HG03439 (cell line): ENCODE data around the gene RAD52.
"Not testable (repeated sequence)": the region's sequence is repeated elsewhere in the genome, so short reads cannot be mapped to it uniquely, and the experiment has no call there.

Source experiments
- ATAC-seq: cut with Tn5 transposase; IDR thresholded peaks from one replicate; pipeline ENCODE4 v1.9.1; 2021; ENCODE audit warnings: mild to moderate bottlenecking, moderate library complexity; ENCODE audit not compliant: unreplicated experiment

RAD52 gene

GRCh38 chr12:968545-968944, 19.1 kb upstream of the RAD52 start:
- ATAC-seq: no peak

GRCh38 chr12:967641-968040, 18.1 kb upstream of the RAD52 start:
- ATAC-seq: no peak

GRCh38 chr12:966724-967123, 17.2 kb upstream of the RAD52 start:
- ATAC-seq: no peak

GRCh38 chr12:958588-959123, 9.2 kb upstream of the RAD52 start:
- ATAC-seq: no peak

DNA sequence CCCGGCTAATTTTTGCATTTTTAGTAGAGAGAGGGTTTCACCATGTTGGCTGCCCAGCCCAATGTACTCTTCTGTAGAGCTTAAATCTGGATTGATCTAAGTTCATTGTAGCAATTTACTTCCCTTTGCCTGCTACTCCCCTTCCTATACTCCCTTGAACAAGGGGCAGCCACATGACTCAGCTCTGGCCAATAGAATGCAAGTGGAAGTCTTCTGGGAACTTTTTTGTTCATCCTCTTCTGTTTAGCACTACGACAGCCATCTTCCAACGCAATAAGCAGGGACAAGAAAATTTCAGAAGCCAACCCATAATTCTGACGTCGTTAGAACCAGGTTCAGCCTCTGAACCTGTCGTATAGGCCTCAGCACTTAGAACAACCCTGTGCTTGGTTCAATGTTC, 6.4 kb upstream of the RAD52 start:
- no peak for ATAC-seq

DNA sequence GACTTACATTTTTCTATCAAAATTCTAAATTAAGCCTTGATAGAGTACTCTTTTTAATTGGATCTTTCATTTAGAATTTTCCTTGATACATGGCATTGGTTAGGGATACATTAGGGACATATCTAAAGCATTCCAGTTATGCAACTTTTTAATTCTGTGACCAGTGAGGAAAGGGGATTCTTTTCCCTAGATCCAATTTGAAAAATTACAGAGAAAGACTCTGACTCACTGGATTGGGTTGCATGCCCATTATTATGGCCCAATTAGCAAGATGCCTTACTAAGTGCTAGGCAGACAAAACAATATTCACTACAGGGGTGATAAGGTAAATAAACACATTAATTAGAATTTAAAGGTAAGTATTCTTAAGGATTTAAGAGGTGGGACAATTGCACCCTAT, 5.2 kb upstream of the RAD52 start:
- ATAC-seq: no peak

DNA sequence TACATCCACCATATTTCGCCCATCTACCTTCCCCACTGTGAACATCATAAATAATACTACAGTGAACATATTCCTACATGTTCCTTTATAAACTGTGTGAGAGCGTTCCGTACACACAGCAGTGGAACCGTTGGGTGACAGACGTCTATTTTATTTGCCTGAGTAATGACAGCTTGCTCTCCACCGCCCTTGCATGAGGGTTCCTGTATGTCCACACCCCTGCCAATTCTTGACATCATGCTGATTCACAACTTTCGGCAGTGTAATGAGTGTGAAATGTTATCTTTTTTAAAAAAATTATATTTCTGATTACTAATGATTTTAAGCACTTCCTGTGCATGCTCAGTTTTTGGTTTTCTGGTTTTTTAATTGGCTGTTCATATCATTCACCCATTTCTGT, 4.3 kb upstream of the RAD52 start:
- no peak for ATAC-seq

GRCh38 chr12:951176-951575, 1.7 kb upstream of the RAD52 start:
- no peak for ATAC-seq

DNA sequence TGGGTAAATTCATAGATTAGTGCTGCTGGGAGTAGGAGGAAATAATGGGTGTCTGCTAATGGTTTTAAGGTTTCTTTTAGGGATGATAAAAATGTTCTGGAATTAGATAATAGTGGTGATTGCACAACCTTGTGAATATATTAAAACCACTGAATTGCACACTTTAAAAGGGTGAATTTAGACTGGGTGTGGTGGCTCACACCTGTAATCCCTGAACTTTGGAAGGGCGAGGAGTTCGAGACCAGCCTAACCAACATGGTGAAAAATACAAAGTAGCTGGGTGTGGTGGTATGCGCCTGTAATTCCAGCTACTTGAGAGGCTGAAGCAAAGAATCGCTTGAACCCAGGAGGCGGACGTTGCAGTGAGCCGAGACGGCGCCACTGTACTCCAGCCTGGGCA, 1.3 kb downstream of the RAD52 start:
- no peak for ATAC-seq

DNA sequence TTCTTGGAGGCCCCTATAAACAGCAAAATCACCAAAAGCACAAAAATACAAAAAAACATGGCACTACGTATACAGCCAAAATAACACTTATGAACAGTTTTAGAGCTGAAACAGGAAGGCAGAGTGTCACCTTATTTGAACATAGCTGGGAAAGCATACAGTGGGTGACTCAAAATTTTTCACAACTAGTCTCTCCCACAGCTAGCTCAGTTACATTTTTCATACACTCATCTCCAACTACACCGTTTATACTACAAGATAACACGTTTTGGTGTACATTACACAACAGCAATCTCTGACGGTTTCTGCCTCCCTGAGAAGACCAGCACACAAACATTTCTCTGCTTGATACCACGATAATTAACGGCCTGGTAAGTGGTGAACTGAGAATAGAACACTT, 2.9 kb downstream of the RAD52 start:
- no peak for ATAC-seq

GRCh38 chr12:946212-946611, 3.3 kb downstream of the RAD52 start:
- no peak for ATAC-seq

GRCh38 chr12:944211-944610, 5.3 kb downstream of the RAD52 start:
- ATAC-seq: no peak

DNA sequence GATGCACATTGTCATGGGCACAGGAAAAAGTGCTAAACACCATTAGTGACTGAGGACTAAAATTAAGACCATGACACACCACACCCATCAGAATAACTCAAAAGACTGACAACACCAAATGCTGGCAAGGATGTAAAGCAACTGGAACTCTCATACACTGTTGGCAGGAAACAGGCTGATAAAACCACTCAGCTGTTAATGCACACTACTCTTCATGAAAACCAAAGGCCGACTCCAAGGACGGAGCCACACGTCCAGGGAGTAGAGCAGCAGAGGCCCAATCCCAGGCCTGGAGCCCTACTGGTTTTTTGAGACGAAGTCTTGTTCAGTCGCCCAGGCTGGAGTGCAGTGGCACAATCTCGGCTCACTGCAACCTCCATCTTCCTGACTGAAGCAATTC, 6.4 kb downstream of the RAD52 start:
- ATAC-seq: no peak

- ATAC-seq: no peak
These were observed 10.7 kb downstream of the RAD52 start for GRCh38 chr12:938810-939209.

DNA sequence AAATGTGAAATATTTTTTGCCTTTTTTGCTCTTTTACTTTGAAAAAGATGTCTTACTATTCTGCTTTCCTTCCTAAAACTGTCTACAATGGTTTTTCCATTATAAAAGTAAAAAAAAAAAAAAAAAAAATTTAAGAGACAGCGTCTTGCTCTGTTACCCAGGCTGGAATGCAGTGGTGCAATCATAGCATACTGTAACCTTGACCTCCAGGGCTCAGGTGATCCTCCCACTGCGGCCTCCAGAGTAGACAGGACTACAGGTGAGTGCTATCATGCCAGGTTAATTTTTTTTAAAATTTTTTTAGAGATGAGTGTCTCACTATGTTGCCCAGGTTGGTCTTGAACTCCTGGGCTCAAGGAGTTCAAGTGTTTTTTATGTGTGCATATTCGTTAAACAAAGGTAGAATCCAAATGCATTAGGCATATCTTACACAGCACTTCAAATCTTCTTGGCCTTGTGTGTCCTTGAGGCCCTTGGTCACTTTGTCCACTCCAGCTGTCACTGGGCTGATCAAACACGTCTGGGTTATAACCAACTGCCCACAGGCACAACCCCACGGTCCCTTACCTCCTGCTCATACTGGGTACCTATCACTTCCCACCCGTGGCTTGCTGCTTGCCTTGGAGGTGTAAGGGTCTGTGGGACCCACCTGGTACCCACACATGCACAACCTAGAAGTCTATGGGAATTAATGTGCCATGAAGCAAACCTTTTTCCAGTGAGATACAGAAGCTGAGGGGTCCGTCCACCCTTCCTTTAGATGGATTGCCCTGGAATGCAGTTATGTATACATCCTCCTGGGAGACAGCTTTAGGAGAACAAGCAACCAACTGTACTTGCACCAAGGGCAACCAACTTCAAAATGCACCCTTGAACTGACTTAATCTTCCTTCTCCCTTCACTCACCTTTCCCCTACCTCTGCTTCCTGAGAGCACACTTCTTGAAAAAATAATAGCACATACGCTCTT, 12.8 kb downstream of the RAD52 start:
- no peak for ATAC-seq

DNA sequence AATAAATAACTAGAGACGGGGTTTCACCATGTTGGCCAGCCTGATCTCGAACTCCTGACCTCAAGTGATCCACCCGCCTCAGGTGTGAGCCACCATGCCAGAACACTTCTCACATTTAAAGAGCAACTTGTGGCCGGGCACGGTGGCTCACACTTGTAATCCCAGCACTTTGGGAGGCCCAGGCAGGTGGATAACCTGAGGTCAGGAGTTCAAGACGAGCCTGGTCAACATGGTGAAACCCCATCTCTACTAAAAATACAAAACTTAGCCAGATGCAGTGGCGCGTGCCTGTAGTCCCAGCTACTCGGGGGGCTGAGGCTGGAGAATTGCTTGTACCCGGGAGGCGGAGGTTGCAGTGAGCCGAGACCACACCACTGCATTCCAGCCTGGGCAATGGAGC, 13.6 kb downstream of the RAD52 start:
- not testable (repeated sequence) for ATAC-seq

GRCh38 chr12:931591-931990, 17.9 kb downstream of the RAD52 start:
- ATAC-seq: no peak

DNA sequence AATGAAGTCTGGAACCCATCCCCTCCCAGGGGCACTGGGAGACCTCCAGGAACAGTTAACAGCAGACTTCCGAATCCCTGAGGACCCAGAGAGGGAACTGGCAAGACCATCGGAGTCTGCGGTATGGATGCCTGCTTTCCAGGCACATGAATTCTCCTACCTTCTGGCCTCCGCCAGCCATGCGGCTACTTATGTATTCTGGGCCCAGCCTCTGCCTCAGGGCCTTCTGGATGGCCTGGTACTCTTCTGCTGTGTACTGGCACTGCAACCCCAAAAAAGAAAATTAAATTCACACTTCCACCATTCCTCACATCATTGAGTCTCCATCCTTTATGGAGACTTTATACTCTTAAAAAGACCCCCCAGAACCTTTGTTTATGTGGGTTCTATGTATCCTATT, 18.4 kb downstream of the RAD52 start:
- no peak for ATAC-seq

GRCh38 chr12:926641-927040, 22.9 kb downstream of the RAD52 start:
- ATAC-seq: no peak

GRCh38 chr12:922285-922684, 27.2 kb downstream of the RAD52 start:
- ATAC-seq: no peak

DNA sequence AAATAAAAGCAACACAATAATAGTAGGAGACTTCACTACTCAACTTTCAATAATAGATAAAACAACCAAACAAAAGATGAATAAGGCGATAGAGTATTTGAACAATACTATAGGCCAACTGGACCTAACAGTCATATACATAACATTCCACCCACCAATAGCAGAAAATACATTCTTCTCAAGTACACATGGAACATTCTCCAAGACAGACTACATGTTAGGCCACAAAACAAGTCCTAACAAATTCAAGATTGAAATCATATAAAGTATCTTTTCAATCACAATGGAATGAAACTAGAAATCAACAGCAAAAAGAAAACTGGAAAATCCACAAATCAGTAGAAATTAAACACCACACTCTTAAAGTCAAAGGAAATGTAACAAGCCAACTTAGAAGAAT, 28.8 kb downstream of the RAD52 start:
- no peak for ATAC-seq

DNA sequence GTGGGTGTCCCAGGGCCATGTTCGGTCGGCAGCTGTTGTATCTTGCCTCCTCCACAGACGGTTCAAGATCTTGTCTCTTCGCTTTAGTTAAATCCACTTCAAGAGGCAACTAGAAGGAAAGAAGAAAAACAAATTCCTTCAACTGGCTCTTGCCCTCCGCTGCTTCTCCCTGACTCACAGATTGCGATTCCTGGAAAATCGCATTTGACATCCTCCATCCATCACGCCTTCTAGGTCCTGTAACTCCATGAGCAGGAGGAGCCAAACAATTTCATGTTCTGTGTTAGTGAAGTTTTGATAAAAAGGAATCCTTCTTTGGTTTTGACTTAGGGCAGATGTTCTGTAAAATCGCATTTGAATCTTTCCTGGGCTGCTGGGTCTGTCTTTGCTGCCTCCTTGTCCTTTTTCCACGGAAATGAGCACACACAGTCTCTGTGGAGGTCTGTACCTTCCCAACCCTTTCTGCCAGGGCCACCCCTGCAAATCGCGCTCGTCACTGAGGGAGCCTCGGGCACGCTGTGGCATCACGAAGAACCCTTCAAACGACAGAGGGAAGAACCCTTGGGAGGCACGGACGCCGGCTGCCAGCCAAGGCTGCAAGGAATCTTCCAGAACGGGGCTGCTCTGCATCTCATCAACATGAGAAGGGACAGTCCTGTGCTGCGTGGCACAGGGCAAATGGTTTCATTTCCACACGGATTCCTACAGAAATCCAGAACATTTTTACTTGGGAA, 32.6 kb downstream of the RAD52 start:
- ATAC-seq: no peak
